Activated naive CD8-positive, alpha-beta T cell treated with anti-CD3 and anti-CD28 coated beads, Interleukin-2, amount 10 ng/mL, durations not matched to agents 7 days and 5 days (primary cell): Measurements from ENCODE around the gene FRA10AC1. TPM values are rescaled to one million over a fixed set of nuclear protein-coding genes. Genes with fewer than 3 reads are reported as not detected.

Experiments used
- ATAC-seq: fragments of 150-1000 bp; cut with Tn5 transposase; one replicate; pipeline ENCODE4 v1.10.0; 2021; ENCODE audit warnings: low read depth, moderate library complexity
- POLR2A ChIA-PET: fragments of 350-600 bp; sonication (Branson Sonifier 250); formaldehyde crosslinking; loops from one replicate; lab custom pipeline; 2021; ENCODE audit warnings: antibody characterized with exemption; lab: Charles Lee
- DNase-seq: peaks from one replicate; pipeline ENCODE4 v3.0.0; 2021
- H3K27ac Mint-ChIP-seq: one replicate; pipeline ENCODE4 v1.8.0; 2022; ENCODE audit warnings: mild to moderate bottlenecking, mixed read lengths
- H3K27me3 Mint-ChIP-seq: one replicate; pipeline ENCODE4 v1.8.0; 2022; ENCODE audit warnings: mild to moderate bottlenecking, moderate library complexity, mixed read lengths
- H3K36me3 Mint-ChIP-seq: one replicate; pipeline ENCODE4 v1.8.0; 2021; ENCODE audit warnings: mild to moderate bottlenecking, mixed read lengths
- H3K4me1 Mint-ChIP-seq: one replicate; pipeline ENCODE4 v1.8.0; 2021; ENCODE audit warnings: mixed read lengths
- H3K4me3 Mint-ChIP-seq: one replicate; pipeline ENCODE4 v1.8.0; 2022; ENCODE audit warnings: mild to moderate bottlenecking, moderate library complexity, mixed read lengths
- H3K9me3 Mint-ChIP-seq: one replicate; pipeline ENCODE4 v1.8.0; 2021; ENCODE audit warnings: mixed read lengths
- total RNA-seq, 2 experiments: library from RNA; stranded (reverse); gene quantifications; one replicate each; pipeline ENCODE4 v1.2.3, GENCODE V29; 2021

The FRA10AC1 gene
- total RNA-seq, 2 experiments from 2014 or later = 13.3 to 15.5 TPM

- H3K27ac Mint-ChIP-seq = no peak overlapping the region
- H3K4me3 Mint-ChIP-seq = no peak overlapping the region
- DNase-seq (no peak), ATAC-seq (no peak)
- peaks cover 1% of the 10 kb centered on the region for H3K9me3 Mint-ChIP-seq
- H3K27me3 Mint-ChIP-seq = no peaks in the 10 kb centered on the region
- no peaks in the 10 kb centered on the region for H3K4me1 Mint-ChIP-seq
- POLR2A ChIA-PET = no interaction called here
- peaks cover 2% of the 10 kb centered on the region for H3K36me3 Mint-ChIP-seq
These were observed 49.5 kb downstream of the FRA10AC1 start for GRCh38 chr10:93652857-93653256.

- H3K27me3 Mint-ChIP-seq = peaks cover 20% of the 10 kb centered on the region
- no peak overlapping the region for H3K27ac Mint-ChIP-seq
- DNase-seq = no peak
- POLR2A ChIA-PET = no interaction called here
- no peaks in the 10 kb centered on the region for H3K36me3 Mint-ChIP-seq
- no peak for ATAC-seq
- H3K4me3 Mint-ChIP-seq = no peak overlapping the region
- no peaks in the 10 kb centered on the region for H3K9me3 Mint-ChIP-seq
- no peaks in the 10 kb centered on the region for H3K4me1 Mint-ChIP-seq
These were observed 62.6 kb downstream of the FRA10AC1 start for GRCh38 chr10:93639791-93640190.

- POLR2A ChIA-PET = no interaction called here
- no peaks in the 10 kb centered on the region for H3K4me1 Mint-ChIP-seq
- no peaks in the 10 kb centered on the region for H3K9me3 Mint-ChIP-seq
- ATAC-seq (no peak), DNase-seq (no peak)
- no peak overlapping the region for H3K27ac Mint-ChIP-seq
- H3K36me3 Mint-ChIP-seq = no peaks in the 10 kb centered on the region
- H3K4me3 Mint-ChIP-seq = no peak overlapping the region
- H3K27me3 Mint-ChIP-seq = peaks cover 12% of the 10 kb centered on the region
These were observed 71.5 kb downstream of the FRA10AC1 start for GRCh38 chr10:93630625-93631557.

- Mint-ChIP-seq H3K36me3 (no peaks in the 10 kb centered on the region), H3K4me1 (no peaks in the 10 kb centered on the region), H3K27me3 (peaks cover 17% of the 10 kb centered on the region), H3K9me3 (no peaks in the 10 kb centered on the region), H3K4me3 (no peak overlapping the region), H3K27ac (no peak overlapping the region)
- POLR2A ChIA-PET = no interaction called here
- ATAC-seq (no peak), DNase-seq (no peak)
These were observed 72.6 kb downstream of the FRA10AC1 start for GRCh38 chr10:93629647-93630305.

GRCh38 chr10:93628858-93629257, 73.5 kb downstream of the FRA10AC1 start:
- H3K9me3 Mint-ChIP-seq = no peaks in the 10 kb centered on the region
- H3K27me3 Mint-ChIP-seq = peaks cover 15% of the 10 kb centered on the region
- H3K4me3 Mint-ChIP-seq = no peak overlapping the region
- ATAC-seq (no peak), DNase-seq (no peak)
- POLR2A ChIA-PET = no interaction called here
- H3K4me1 Mint-ChIP-seq = no peaks in the 10 kb centered on the region
- H3K27ac Mint-ChIP-seq = no peak overlapping the region
- H3K36me3 Mint-ChIP-seq = no peaks in the 10 kb centered on the region

- Mint-ChIP-seq H3K4me3 (no peak overlapping the region), H3K27me3 (peaks cover 31% of the 10 kb centered on the region), H3K9me3 (no peaks in the 10 kb centered on the region), H3K4me1 (no peaks in the 10 kb centered on the region), H3K27ac (no peak overlapping the region), H3K36me3 (no peaks in the 10 kb centered on the region)
- POLR2A ChIA-PET = no interaction called here
- ATAC-seq (no peak), DNase-seq (no peak)
These were observed 79.5 kb downstream of the FRA10AC1 start for GRCh38 chr10:93622942-93623341.

GRCh38 chr10:93620925-93621324, 81.5 kb downstream of the FRA10AC1 start:
- peaks cover 5% of the 10 kb centered on the region for H3K4me1 Mint-ChIP-seq
- peaks cover 29% of the 10 kb centered on the region for H3K27me3 Mint-ChIP-seq
- DNase-seq (no peak), ATAC-seq (no peak)
- no peak overlapping the region for H3K27ac Mint-ChIP-seq
- no peaks in the 10 kb centered on the region for H3K9me3 Mint-ChIP-seq
- no peak overlapping the region for H3K4me3 Mint-ChIP-seq
- POLR2A ChIA-PET = no interaction called here
- H3K36me3 Mint-ChIP-seq = no peaks in the 10 kb centered on the region

Other genes with a start within 250 kb of the FRA10AC1 start
- 1 to 10 TPM in 1 of 2 experiments, under 1 TPM in 1; 0.91 to 1.9 TPM for gene MYOF, start 220.3 kb downstream of the FRA10AC1 start, total RNA-seq
- 10 to 100 TPM; 45.9 to 50.7 TPM for gene CEP55, start 206.0 kb downstream of the FRA10AC1 start, total RNA-seq
- gene FFAR4, start 135.9 kb downstream of the FRA10AC1 start, total RNA-seq = not detected
- not detected for gene RBP4, start 101.4 kb downstream of the FRA10AC1 start, total RNA-seq
- not detected for gene PDE6C, start 90.1 kb downstream of the FRA10AC1 start, total RNA-seq
- gene LGI1, start 55.3 kb upstream of the FRA10AC1 start, total RNA-seq = not detected
- gene SLC35G1, start 191.4 kb upstream of the FRA10AC1 start, total RNA-seq = 1 to 10 TPM; 3.4 to 3.9 TPM